ENCODE results near the gene KMT2A. TPM values are rescaled to one million over a fixed set of nuclear protein-coding genes. Genes with fewer than 3 reads are reported as not detected.
"Not testable (repeated sequence)": the region's sequence is repeated elsewhere in the genome, so short reads cannot be mapped to it uniquely, and the experiment has no call there.

Gene KMT2A
- total RNA-seq, 3 donors from 2014 or later, result 49.0 to 89.3 (median 51.4) TPM

DNA sequence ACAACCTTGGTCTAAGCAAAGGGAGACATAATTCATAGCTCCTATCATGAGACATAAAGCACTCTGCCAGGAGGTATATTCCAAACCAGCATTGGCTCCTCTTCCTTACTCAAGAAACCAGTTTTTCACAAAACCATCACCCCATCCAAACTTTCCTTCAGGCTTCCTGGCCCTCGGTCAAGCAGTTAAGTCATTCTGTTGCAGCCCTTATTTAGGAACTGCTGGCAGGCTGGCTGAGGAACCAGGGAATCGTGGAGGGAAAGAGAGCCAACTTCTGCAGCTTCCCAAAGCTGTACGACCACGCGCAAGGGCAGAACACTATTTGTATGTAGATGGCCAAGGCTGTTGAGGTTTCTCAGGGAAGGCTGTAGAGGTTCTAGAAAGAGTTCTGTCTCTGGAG lies 128.8 kb downstream of the KMT2A start:
- Histone ChIP-seq H3K4me3 (no peak overlapping the region), H3K9me3 (no peaks in the 10 kb centered on the region), H3K36me3 (ENCODE audit: low read depth) (no peaks in the 10 kb centered on the region), H3K4me1 (ENCODE audit: low read depth) (peaks cover 4% of the 10 kb centered on the region)
- DNase-seq, result peak in 1 of 3 donors; percentile 25
- intact Hi-C loops (cut with DNase I, micrococcal nuclease), result no loop called here
- TF ChIP-seq, protein P1, sequence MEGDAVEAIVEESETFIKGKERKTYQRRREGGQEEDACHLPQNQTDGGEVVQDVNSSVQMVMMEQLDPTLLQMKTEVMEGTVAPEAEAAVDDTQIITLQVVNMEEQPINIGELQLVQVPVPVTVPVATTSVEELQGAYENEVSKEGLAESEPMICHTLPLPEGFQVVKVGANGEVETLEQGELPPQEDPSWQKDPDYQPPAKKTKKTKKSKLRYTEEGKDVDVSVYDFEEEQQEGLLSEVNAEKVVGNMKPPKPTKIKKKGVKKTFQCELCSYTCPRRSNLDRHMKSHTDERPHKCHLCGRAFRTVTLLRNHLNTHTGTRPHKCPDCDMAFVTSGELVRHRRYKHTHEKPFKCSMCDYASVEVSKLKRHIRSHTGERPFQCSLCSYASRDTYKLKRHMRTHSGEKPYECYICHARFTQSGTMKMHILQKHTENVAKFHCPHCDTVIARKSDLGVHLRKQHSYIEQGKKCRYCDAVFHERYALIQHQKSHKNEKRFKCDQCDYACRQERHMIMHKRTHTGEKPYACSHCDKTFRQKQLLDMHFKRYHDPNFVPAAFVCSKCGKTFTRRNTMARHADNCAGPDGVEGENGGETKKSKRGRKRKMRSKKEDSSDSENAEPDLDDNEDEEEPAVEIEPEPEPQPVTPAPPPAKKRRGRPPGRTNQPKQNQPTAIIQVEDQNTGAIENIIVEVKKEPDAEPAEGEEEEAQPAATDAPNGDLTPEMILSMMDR (IDR thresholded peaks at IDR 0.05), result no peak
- no peak for ATAC-seq

DNA sequence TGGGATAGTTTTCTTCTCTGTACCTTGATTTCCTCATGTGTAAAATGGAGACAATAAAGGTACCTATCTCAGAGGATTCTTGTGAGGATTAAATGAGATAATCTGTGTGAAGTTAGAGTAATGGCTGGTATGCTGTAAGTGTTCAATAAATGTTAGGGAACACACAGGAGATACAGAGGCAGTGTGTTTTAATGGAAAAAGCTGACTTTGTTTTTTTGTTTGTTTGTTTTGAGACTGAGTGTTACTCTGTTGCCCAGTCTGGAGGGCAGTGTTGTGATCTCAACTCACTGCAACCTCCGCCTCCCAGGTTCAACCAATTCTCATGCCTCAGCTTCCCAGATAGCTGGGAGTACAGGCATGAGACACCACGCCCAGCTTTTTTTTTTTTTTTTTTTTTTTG lies 133.4 kb downstream of the KMT2A start:
- no peaks in the 10 kb centered on the region for H3K9me3 ChIP-seq
- TF ChIP-seq, protein P1 (IDR thresholded peaks at IDR 0.05), result no peak
- H3K4me1 ChIP-seq (ENCODE audit: low read depth), result peaks cover 13% of the 10 kb centered on the region
- no peaks in the 10 kb centered on the region for H3K36me3 ChIP-seq (ENCODE audit: low read depth)
- no peak overlapping the region for H3K4me3 ChIP-seq
- intact Hi-C loops (cut with DNase I, micrococcal nuclease), result no loop called here
- DNase-seq (no peak), ATAC-seq (no peak)

DNA sequence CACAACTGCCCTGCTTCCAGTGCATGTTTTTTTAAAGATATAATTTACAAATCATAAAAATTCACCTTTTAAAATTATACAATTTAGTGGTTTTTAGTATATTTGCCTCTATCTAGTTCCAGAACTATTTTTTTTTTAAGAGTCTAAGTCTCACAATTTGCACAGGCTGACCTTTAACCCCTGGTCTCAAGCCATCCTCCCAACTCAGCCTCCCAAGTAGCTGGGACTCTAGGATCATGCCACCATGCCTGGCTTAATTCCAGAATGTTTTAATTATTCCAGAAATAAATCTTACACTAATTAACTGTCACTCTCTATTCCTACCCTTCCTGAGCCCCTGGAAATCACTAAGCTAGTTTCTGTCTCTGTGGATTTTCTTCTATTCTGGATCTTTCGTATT lies 134.5 kb downstream of the KMT2A start:
- H3K9me3 ChIP-seq, result no peaks in the 10 kb centered on the region
- no peak overlapping the region for H3K4me3 ChIP-seq
- H3K4me1 ChIP-seq (ENCODE audit: low read depth), result peaks cover 18% of the 10 kb centered on the region
- ATAC-seq (no peak), DNase-seq (no peak)
- TF ChIP-seq, protein P1 (IDR thresholded peaks at IDR 0.05), result no peak
- intact Hi-C loops (cut with DNase I, micrococcal nuclease), result no loop called here
- no peaks in the 10 kb centered on the region for H3K36me3 ChIP-seq (ENCODE audit: low read depth)

DNA sequence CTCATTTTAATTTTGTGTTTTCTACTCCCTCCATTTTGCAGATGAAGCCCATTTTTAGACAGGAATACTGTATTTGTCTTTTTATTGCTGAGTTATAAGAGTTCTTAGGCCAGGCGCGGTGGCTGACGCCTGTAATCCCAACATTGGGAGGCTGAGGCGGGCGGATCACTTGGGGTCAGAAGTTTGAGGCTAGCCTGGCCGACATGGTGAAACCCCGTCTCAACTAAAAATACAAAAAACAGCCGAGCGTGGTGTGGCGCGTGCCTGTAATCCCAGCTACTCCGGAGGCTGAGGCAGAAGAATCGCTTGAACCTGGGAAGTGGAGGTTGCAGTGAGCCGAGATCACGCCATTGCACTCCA lies 135.4 kb downstream of the KMT2A start:
- ATAC-seq; intact Hi-C loops (cut with DNase I, micrococcal nuclease): not testable (repeated sequence)
- peak in 2 of 3 donors; percentile 37 to 53 for DNase-seq

DNA sequence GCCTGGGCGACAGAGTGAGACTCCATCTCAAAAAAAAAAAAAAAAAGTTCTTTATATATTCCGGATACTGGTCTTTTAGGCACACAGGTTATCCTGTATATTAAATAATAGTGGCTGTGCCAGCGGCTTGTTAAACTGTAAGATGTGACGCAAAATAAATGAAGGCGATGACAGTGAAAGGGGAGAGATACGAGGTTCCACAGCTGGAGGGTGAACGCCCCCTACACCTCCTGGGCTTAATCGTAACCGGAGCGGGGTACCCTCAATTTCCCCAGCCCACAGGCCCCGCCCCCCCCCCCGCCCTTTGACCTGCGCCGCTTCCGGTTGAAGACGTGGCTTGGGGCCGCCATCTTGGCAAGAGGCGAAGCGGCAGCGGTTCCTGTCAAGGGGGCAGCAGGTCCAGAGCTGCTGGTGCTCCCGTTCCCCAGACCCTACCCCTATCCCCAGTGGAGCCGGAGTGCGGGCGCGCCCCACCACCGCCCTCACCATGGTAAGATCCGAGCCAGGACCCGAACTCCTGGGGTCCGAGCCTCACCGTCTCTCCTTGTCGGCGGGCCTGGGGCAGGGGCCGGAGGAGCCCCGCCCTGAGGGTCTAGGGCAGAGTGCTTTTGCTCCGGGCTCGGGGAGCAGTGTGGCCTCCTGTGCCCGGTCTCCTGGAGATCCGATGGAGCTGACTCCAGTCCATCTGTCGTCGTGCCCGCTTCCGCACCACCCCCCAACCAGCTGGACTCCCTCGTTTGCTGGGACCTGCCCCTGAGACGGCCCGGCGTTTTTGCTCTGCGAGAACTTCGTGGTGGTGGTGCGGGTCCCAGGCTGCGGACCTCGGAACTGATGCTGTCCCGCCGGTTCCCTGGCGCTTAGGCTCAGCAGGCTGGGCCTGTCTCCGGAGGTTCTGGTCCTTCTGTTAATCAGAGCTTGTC lies 136.0 kb downstream of the KMT2A start, which contains the start of gene ARCN1:
TSS of gene ARCN1 (plus strand) at position 349 of the 920 bp plus-strand sequence. CDS start at position 488, 139 bp downstream.
- peak; percentile 94 for ATAC-seq
- intact Hi-C loops (cut with DNase I, micrococcal nuclease), result no loop called here

More for the DNA sequence above, 135.4 kb downstream of the KMT2A start:
- H3K9me3 ChIP-seq; H3K36me3 ChIP-seq (ENCODE audit: low read depth): not testable (repeated sequence)
- Histone ChIP-seq H3K4me3 (peak overlapping the region; percentile 97), H3K4me1 (ENCODE audit: low read depth) (peaks cover 18% of the 10 kb centered on the region)

More for the DNA sequence above, 136.0 kb downstream of the KMT2A start, which contains the start of gene ARCN1:
- H3K4me1 ChIP-seq (ENCODE audit: low read depth), result peaks cover 18% of the 10 kb centered on the region
- no peaks in the 10 kb centered on the region for H3K9me3 ChIP-seq
- H3K36me3 ChIP-seq (ENCODE audit: low read depth), result no peaks in the 10 kb centered on the region
- TF ChIP-seq, protein P1 (IDR thresholded peaks at IDR 0.05), result no peak
- peak within 1 kb of the TSS; percentile 97 for H3K4me3 ChIP-seq
- DNase-seq, result peak; percentile 77 to 90 (median 85)

Data from mucosa of descending colon (tissue), 3 donors.